ENCODE results near the gene MAST4. TPM values are rescaled to one million over a fixed set of nuclear protein-coding genes. Genes with fewer than 3 reads are reported as not detected.

MAST4 gene
- total and polyA plus RNA-seq, 2 of the 8 experiments (the other 6 are each of a cell fraction or from before 2014, with no cell fraction given): 1.5 to 2.6 TPM

- H2BK5ac ChIP-seq (ENCODE audit: low read depth, low read length): no peak overlapping the region
- no peak overlapping the region for H3K4ac ChIP-seq (replicated peaks; ENCODE audit: insufficient read length, low read depth, low read length)
- ChIA-PET POLR2A (ENCODE audit: partially characterized antibody) (no interaction called here), CTCF (ENCODE audit: partially characterized antibody) (interaction anchor here (0.8 to 5.3 kb wide), 16 partner anchors 9 to 1089 kb away, joined by 3 to 50 read pairs (median 4); partner anchors contain the start of gene CD180)
- no peak overlapping the region; the same call in 1 of the 2 replicates for H2BK15ac ChIP-seq (ENCODE audit: low read length)
- TF ChIP-seq KDM4A (IDR thresholded peaks at IDR 0.05; ENCODE audit: low read depth, low read length, severe bottlenecking): no peak
- no peak for TF ChIP-seq USF2 (IDR thresholded peaks at IDR 0.05; ENCODE audit: low read length)
- no peak for TF ChIP-seq JUND (IDR thresholded peaks at IDR 0.05; ENCODE audit: low read length)
- no peak for TF ChIP-seq SUZ12 (IDR thresholded peaks at IDR 0.05; ENCODE audit: low read length)
- no peak for TF ChIP-seq SAP30 (IDR thresholded peaks at IDR 0.05; ENCODE audit: insufficient read depth, insufficient replicate concordance, low read length)
- TF ChIP-seq TBP (IDR thresholded peaks at IDR 0.05; ENCODE audit: low read depth, low read length): no peak
- no peak for TF ChIP-seq NANOG (IDR thresholded peaks at IDR 0.05; ENCODE audit: insufficient read depth, low read depth, low read length, poor library complexity, severe bottlenecking)
- TF ChIP-seq RAD21 (IDR thresholded peaks at IDR 0.05 in 1 of 2, conservative IDR thresholded peaks at IDR 0.05 in 1 of 2; ENCODE audit: low read depth in 2 of 2, low read length in 2 of 2): no peak
- no peak for TF ChIP-seq TCF12 (IDR thresholded peaks at IDR 0.05; ENCODE audit: low read depth, low read length)
- TF ChIP-seq BACH1 (IDR thresholded peaks at IDR 0.05; ENCODE audit: low read length): no peak
- TF ChIP-seq YY1 (IDR thresholded peaks at IDR 0.05; ENCODE audit: low read depth, low read length): no peak
- DNase-seq (ENCODE audit: low read depth in 1 of 2, low spot score in 2 of 2) (no peak), FAIRE-seq (no peak)
- H3K14ac ChIP-seq (ENCODE audit: insufficient read length): no peak overlapping the region
- H3K27me3 ChIP-seq (replicated peaks in 1 of 4; ENCODE audit: control insufficient read depth in 3 of 4, extremely low read depth in 1 of 4, insufficient read depth in 3 of 4, low read length in 3 of 4): no peaks in the 10 kb centered on the region
- H2AFZ ChIP-seq (ENCODE audit: low read length): no peak overlapping the region
- H3K79me1 ChIP-seq (ENCODE audit: low read depth, low read length): no peaks in the 10 kb centered on the region
- WGBS, 2 experiments (ENCODE audit: extremely low coverage in 1 of 2, insufficient coverage in 1 of 2, insufficient read length in 1 of 2, insufficient replicate concordance in 2 of 2, low coverage in 1 of 2, low lambda C conversion rate in 2 of 2, missing lambda C conversion rate in 1 of 2): 92% methylated on average over 31 of the region's 33 CpGs; no CpG with 5 or more reads in 1 of the 2 experiments
- no peak overlapping the region for H2BK120ac ChIP-seq (replicated peaks; ENCODE audit: low read depth, low read length)
- no peaks in the 10 kb centered on the region for H3K79me2 ChIP-seq (ENCODE audit: control insufficient read depth in 1 of 2, insufficient read depth in 2 of 2, low read length in 2 of 2)
- H3K56ac ChIP-seq (replicated peaks; ENCODE audit: insufficient read length, low read depth, low read length): no peak overlapping the region
- no peak overlapping the region for H3K23ac ChIP-seq (ENCODE audit: insufficient read length)
- no peak overlapping the region for H3K18ac ChIP-seq (ENCODE audit: extremely low read depth, low read length)
- no peak overlapping the region for H3K27ac ChIP-seq (ENCODE audit: low read depth, low read length)
- no peak overlapping the region for H2BK20ac ChIP-seq (ENCODE audit: low read length)
- no peak overlapping the region for H3K9ac ChIP-seq (replicated peaks in 1 of 4; ENCODE audit: extremely low read depth in 1 of 4, low read depth in 3 of 4, low read length in 3 of 4)
- no peak overlapping the region for H4K8ac ChIP-seq (ENCODE audit: extremely low read depth, insufficient read depth, low read length)
- H3K4me1 ChIP-seq (replicated peaks in 1 of 4; ENCODE audit: control insufficient read depth in 3 of 4, insufficient read depth in 4 of 4, low read length in 3 of 4): peaks cover 0 to 13% (median 6%) of the 10 kb centered on the region in 4 experiments; a peak in 3 of 7 replicates
- H3K36me3 ChIP-seq (ENCODE audit: control insufficient read depth in 2 of 4, insufficient read depth in 4 of 4, low read length in 3 of 4): no peaks in the 10 kb centered on the region
- no peaks in the 10 kb centered on the region for H3K9me3 ChIP-seq (ENCODE audit: insufficient read depth in 2 of 2, low read depth in 1 of 2, low read length in 1 of 2)
- no peak overlapping the region for H3K4me3 ChIP-seq (ENCODE audit: extremely low read depth in 1 of 4, insufficient read depth in 2 of 4, low read depth in 3 of 4, low read length in 4 of 4)
- H4K20me1 ChIP-seq (replicated peaks in 1 of 2; ENCODE audit: control insufficient read depth in 1 of 2, insufficient read depth in 2 of 2, low read length in 2 of 2): no peaks in the 10 kb centered on the region
- H2AK5ac ChIP-seq (ENCODE audit: low read depth, low read length): no peak overlapping the region
- H3K4me2 ChIP-seq (ENCODE audit: insufficient read depth in 1 of 2, low read depth in 2 of 2, low read length in 2 of 2): no peak overlapping the region
- H4K5ac ChIP-seq (ENCODE audit: insufficient read length, low read depth, low read length): no peak overlapping the region
- no peak overlapping the region for H2BK12ac ChIP-seq (ENCODE audit: low read depth, low read length)
- H4K91ac ChIP-seq (replicated peaks; ENCODE audit: insufficient read length, low read length): no peak overlapping the region
- peaks cover 6% of the 10 kb centered on the region; the same call in 1 of the 2 replicates for H3K23me2 ChIP-seq (ENCODE audit: low read depth, low read length)
These were observed 567.8 kb downstream of the MAST4 start for GRCh38 chr5:67163863-67164595.

Measured in H1 (cell line).